ENCODE results near the gene PROK1. TPM values are rescaled to one million over a fixed set of nuclear protein-coding genes. Genes with fewer than 3 reads are reported as not detected.
A peak's percentile ranks its signal among the peaks of the same experiment; 100 is the strongest.

The PROK1 gene
- total and polyA plus RNA-seq, 5 donors from 2014 or later: not detected

DNA sequence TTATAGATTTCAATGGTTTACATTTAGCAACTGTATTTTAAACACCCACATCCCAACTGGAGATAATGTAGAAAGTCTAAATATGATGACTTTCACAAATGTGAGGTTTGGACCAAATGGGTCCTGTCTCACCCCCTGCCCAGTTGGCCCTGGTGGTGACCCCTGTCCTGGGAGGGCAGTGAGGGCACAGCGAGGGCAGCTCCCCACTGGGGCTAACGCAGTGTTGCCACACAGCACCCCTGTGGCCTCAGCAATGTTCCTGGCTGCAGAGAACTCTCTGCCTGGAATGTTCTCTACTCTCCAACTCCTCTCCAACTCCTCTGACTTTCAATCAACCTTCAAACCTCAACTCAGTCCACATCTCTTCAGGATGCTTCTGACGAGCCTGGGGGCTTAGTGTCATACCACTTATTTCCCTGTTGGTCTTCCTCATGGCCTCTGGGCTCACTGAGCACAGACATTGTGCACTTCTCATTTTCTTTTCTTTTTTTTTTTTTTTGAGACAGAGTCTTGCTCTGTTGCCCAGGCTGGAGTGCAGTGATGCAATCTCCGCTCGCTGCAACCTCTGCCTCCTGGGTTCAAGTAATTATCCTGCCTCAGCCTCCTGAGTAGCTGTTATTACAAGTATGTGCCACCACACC is 42.2 kb downstream of the PROK1 start:
- DNase-seq (no peak), ATAC-seq (ENCODE audit: low read depth in 2 of 2) (no peak)
- Histone ChIP-seq H3K9me3 (ENCODE audit: control insufficient read depth in 2 of 2, low read length in 2 of 2) (no peaks in the 10 kb centered on the region), H3K4me1 (ENCODE audit: control insufficient read depth, insufficient read depth, low read length, poor library complexity, severe bottlenecking) (no peaks in the 10 kb centered on the region), H3K36me3 (ENCODE audit: control insufficient read depth, insufficient read depth, low read length) (no peaks in the 10 kb centered on the region), H3K27ac (ENCODE audit: insufficient read depth, low read length, poor library complexity, severe bottlenecking) (no peak overlapping the region), H3K4me3 (ENCODE audit: low read depth, low read length) (no peak overlapping the region), H3K27me3 (ENCODE audit: control insufficient read depth, insufficient read depth, low read length) (no peaks in the 10 kb centered on the region)
- no peak overlapping the region for H3K4me3 Mint-ChIP-seq
- H3K4me1 Mint-ChIP-seq: no peaks in the 10 kb centered on the region
- H3K36me3 Mint-ChIP-seq: no peaks in the 10 kb centered on the region
- no peaks in the 10 kb centered on the region for H3K27me3 Mint-ChIP-seq
- no peaks in the 10 kb centered on the region for H3K9me3 Mint-ChIP-seq
- H3K27ac Mint-ChIP-seq: no peak overlapping the region

DNA sequence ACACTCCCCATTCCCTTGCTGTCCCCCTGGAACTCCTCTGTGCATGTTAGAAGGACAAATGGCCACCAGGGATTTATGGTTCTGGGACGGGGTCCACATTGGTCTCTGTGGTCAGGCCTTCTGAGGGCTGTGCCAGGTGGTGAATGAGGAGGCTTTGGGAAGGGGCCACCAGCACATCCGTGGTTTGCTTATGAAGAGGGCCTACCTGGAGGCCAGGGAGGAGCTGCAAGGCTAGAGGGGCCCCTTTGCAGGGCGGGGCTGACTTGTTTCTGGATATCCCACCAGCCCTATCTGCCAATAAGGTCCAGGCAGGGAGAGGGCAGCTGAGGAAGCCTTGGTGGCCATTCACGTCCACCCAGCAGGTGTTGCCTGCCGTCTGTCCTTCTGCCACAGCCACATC is 43.1 kb downstream of the PROK1 start:
- Mint-ChIP-seq H3K36me3 (no peaks in the 10 kb centered on the region), H3K9me3 (no peaks in the 10 kb centered on the region), H3K27me3 (no peaks in the 10 kb centered on the region), H3K4me1 (no peaks in the 10 kb centered on the region), H3K4me3 (no peak overlapping the region), H3K27ac (no peak overlapping the region)
- no peak overlapping the region for H3K4me3 ChIP-seq (ENCODE audit: low read depth, low read length)
- no peaks in the 10 kb centered on the region for H3K9me3 ChIP-seq (ENCODE audit: control insufficient read depth in 2 of 2, low read length in 2 of 2)
- H3K4me1 ChIP-seq (ENCODE audit: control insufficient read depth, insufficient read depth, low read length, poor library complexity, severe bottlenecking): no peaks in the 10 kb centered on the region
- no peak overlapping the region for H3K27ac ChIP-seq (ENCODE audit: insufficient read depth, low read length, poor library complexity, severe bottlenecking)
- ATAC-seq (ENCODE audit: low read depth in 2 of 2): no peak
- DNase-seq: no peak
- H3K36me3 ChIP-seq (ENCODE audit: control insufficient read depth, insufficient read depth, low read length): no peaks in the 10 kb centered on the region
- H3K27me3 ChIP-seq (ENCODE audit: control insufficient read depth, insufficient read depth, low read length): no peaks in the 10 kb centered on the region

DNA sequence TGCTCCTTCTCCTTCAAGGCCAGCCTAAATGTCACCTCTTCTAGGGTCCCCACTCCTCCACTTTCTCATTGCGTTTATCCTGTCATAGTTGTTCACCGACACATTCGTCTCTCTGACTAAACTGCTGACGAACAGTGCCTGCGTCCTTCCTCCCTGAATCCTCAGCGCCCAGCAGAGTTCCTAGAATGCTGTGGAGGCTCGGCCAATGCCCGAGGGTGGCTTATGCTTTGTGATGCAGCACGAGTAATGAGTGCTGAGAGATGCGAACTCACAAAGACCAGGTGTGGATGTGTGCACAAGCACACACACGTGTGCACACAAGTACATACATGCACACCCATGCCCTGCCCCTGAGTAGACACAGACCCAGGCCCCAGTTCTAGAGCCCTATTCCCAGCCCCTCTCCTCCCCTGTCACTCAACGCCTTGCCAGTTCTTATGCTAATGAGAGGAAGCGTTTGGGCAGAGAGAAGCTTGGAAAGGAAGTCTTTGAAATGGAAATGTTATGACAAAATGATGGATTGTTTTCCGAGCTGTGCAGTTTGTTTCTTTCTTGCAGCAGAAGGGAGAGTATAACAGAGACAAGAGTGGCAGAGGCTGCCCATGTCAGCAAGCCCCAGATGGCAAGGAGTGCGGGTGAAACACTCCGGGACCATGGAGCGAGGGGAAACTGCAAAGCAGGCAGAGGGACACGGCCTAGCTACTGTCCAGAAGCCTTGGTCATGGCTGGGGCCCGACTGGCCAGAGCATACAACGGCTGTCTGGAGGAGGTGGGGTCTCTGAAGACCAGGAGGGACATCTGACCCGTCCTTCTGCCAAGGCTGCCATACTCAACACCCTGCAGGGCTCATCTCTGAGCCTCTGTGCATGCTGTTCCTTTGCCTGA is 43.8 kb downstream of the PROK1 start:
- Histone ChIP-seq H3K27me3 (ENCODE audit: control insufficient read depth, insufficient read depth, low read length) (no peaks in the 10 kb centered on the region), H3K4me1 (ENCODE audit: control insufficient read depth, insufficient read depth, low read length, poor library complexity, severe bottlenecking) (no peaks in the 10 kb centered on the region), H3K27ac (ENCODE audit: insufficient read depth, low read length, poor library complexity, severe bottlenecking) (no peak overlapping the region), H3K4me3 (ENCODE audit: low read depth, low read length) (no peak overlapping the region), H3K36me3 (ENCODE audit: control insufficient read depth, insufficient read depth, low read length) (no peaks in the 10 kb centered on the region), H3K9me3 (ENCODE audit: control insufficient read depth in 2 of 2, low read length in 2 of 2) (no peaks in the 10 kb centered on the region)
- ATAC-seq (ENCODE audit: low read depth in 2 of 2) (no peak), DNase-seq (no peak)
- no peaks in the 10 kb centered on the region for H3K36me3 Mint-ChIP-seq
- no peak overlapping the region for H3K27ac Mint-ChIP-seq
- no peaks in the 10 kb centered on the region for H3K27me3 Mint-ChIP-seq
- no peak overlapping the region for H3K4me3 Mint-ChIP-seq
- no peaks in the 10 kb centered on the region for H3K4me1 Mint-ChIP-seq
- H3K9me3 Mint-ChIP-seq: no peaks in the 10 kb centered on the region

DNA sequence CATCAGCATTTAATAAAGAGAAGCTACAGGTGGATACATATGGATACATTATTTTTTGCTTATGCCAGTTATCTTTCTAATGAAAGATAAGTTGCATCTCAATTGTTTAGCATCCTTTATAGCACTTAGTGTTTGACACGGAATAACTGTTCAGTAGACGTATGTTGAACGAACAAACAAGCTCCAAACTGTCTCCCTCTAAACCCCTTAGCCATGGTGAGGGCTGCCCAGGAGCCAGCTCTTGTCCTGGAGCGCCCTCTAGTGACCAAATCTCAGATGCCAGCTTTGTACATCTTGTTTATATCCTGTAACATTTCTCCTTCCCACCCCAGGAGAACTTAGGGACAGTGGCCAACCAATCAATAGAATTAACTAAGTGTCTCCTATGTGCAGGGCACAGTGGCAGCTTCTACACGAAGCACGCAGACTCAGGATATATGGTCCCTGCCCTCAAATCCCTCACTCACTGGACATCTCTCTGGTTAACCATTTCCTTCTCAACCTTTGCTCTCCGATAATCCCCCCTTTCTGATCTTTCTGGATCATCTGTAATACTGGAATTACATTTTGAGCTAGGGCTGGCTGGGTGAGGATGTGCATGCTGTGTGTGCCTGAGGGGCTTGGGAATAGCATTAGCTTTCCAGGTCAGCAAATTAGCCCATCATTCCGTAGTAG is 45.1 kb downstream of the PROK1 start:
- Mint-ChIP-seq H3K4me1 (no peaks in the 10 kb centered on the region), H3K9me3 (no peaks in the 10 kb centered on the region), H3K27ac (no peak overlapping the region), H3K4me3 (no peak overlapping the region), H3K36me3 (no peaks in the 10 kb centered on the region), H3K27me3 (no peaks in the 10 kb centered on the region)
- Histone ChIP-seq H3K4me1 (ENCODE audit: control insufficient read depth, insufficient read depth, low read length, poor library complexity, severe bottlenecking) (no peaks in the 10 kb centered on the region), H3K27me3 (ENCODE audit: control insufficient read depth, insufficient read depth, low read length) (no peaks in the 10 kb centered on the region), H3K9me3 (ENCODE audit: control insufficient read depth in 2 of 2, low read length in 2 of 2) (no peaks in the 10 kb centered on the region), H3K4me3 (ENCODE audit: low read depth, low read length) (no peak overlapping the region), H3K36me3 (ENCODE audit: control insufficient read depth, insufficient read depth, low read length) (no peaks in the 10 kb centered on the region), H3K27ac (ENCODE audit: insufficient read depth, low read length, poor library complexity, severe bottlenecking) (no peak overlapping the region)
- DNase-seq (peak; percentile 55 to 75 (median 66)), ATAC-seq (ENCODE audit: low read depth in 2 of 2) (peak; percentile 62 to 64)

DNA sequence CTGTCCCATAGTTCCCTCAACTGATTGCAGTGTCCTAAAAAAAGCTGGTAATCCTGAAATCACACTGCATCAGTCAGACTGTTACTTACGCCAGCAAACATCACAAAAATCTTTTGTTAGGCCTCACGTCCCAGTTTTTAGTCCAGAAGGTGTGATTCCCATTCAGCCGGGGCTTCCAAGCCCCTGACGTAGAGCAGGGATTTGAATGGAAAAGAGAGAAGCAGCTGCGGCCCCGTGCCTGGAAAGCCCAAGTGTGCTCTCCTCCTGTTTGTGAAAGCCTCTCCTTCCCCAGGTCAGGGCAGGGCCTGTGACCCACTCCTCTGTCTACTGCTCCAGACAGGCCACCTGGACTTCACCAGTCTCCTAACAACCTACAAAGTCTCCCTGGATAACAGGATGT is 47.3 kb downstream of the PROK1 start:
- no peak overlapping the region for H3K4me3 Mint-ChIP-seq
- H3K36me3 ChIP-seq (ENCODE audit: control insufficient read depth, insufficient read depth, low read length): no peaks in the 10 kb centered on the region
- no peak overlapping the region for H3K27ac ChIP-seq (ENCODE audit: insufficient read depth, low read length, poor library complexity, severe bottlenecking)
- no peaks in the 10 kb centered on the region for H3K4me1 ChIP-seq (ENCODE audit: control insufficient read depth, insufficient read depth, low read length, poor library complexity, severe bottlenecking)
- ATAC-seq (ENCODE audit: low read depth in 2 of 2) (no peak), DNase-seq (no peak)
- no peak overlapping the region for H3K27ac Mint-ChIP-seq
- no peaks in the 10 kb centered on the region for H3K9me3 ChIP-seq (ENCODE audit: control insufficient read depth in 2 of 2, low read length in 2 of 2)
- no peaks in the 10 kb centered on the region for H3K4me1 Mint-ChIP-seq
- no peaks in the 10 kb centered on the region for H3K36me3 Mint-ChIP-seq
- H3K27me3 ChIP-seq (ENCODE audit: control insufficient read depth, insufficient read depth, low read length): no peaks in the 10 kb centered on the region
- H3K9me3 Mint-ChIP-seq: no peaks in the 10 kb centered on the region
- no peak overlapping the region for H3K4me3 ChIP-seq (ENCODE audit: low read depth, low read length)
- peaks cover 5% of the 10 kb centered on the region for H3K27me3 Mint-ChIP-seq

DNA sequence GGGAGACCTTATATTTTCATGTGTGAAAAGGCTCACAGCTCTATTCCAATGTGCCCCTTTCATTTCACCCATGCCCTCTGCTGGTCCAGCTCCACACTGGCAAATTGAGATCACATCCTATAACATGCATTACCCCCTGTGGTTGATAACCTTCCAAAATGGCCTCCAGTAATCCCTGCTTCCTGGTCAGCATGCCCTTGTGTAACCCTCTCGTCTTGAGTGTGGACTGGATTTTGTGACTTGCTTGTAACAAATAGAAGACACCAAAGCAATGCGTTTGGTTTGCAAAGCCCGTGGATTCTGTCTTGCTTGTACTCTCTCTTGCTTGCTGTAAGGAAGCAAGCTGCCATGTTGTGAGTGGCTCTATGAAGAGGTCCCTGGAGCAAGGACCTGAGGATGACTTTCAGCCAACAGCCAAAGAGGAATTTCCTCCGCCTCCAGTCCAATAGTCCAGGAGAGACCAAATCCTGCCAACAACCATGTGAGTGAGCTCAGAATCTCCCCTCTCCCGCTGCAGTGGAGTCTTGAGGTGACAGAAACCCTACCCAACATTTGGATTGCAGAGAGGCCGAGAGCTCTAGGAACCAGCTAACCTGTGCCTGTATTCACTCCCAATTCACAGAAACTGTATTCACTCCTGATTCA is 50.7 kb downstream of the PROK1 start:
- H3K4me3 ChIP-seq (ENCODE audit: low read depth, low read length): no peak overlapping the region
- H3K9me3 ChIP-seq (ENCODE audit: control insufficient read depth in 2 of 2, low read length in 2 of 2): no peaks in the 10 kb centered on the region
- no peaks in the 10 kb centered on the region for H3K9me3 Mint-ChIP-seq
- no peaks in the 10 kb centered on the region for H3K4me1 ChIP-seq (ENCODE audit: control insufficient read depth, insufficient read depth, low read length, poor library complexity, severe bottlenecking)
- no peaks in the 10 kb centered on the region for H3K36me3 Mint-ChIP-seq
- peak overlapping the region in 1 of 3 donors; percentile 22 for H3K27ac Mint-ChIP-seq
- peaks cover 17% of the 10 kb centered on the region for H3K27me3 Mint-ChIP-seq
- H3K27ac ChIP-seq (ENCODE audit: insufficient read depth, low read length, poor library complexity, severe bottlenecking): no peak overlapping the region
- ATAC-seq (ENCODE audit: low read depth in 2 of 2): no peak
- H3K27me3 ChIP-seq (ENCODE audit: control insufficient read depth, insufficient read depth, low read length): no peaks in the 10 kb centered on the region
- no peaks in the 10 kb centered on the region for H3K36me3 ChIP-seq (ENCODE audit: control insufficient read depth, insufficient read depth, low read length)
- no peak overlapping the region for H3K4me3 Mint-ChIP-seq
- DNase-seq: no peak
- H3K4me1 Mint-ChIP-seq: no peaks in the 10 kb centered on the region

DNA sequence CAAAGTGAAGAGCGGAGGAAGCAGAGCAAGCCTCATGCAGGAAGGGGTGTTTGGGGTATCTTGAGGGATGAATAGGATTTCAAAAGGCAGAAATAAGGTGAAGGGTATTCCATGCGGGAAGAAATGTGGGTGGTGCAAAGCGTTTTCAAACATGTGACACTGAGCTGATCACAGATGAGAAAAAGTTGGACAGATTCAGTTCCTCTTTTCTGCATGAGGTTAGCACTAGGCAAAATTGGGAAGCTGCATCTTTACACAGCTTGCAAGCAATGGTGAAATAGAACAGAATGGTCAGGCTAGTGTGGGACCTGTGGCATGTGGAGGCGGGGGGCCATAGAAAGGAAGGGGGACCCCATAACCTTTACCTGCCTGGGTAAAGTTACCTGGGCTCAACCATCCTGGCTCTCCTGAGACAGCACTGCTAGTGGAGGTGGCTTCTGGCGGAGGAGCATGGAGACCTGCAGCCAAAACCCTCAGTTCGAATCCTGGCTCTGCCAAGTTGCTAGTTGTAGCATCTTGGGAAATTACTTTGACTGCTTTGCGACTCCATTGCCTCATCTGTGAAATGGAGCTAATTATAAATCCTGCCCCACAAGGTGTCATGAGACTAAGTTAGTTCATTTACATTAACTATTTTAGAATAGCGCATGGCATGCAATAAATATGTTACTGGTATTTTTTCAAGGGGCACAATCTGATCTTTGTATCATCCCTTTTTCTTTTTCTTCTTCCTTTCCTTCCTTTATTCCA is 51.6 kb downstream of the PROK1 start:
- Histone ChIP-seq H3K4me1 (ENCODE audit: control insufficient read depth, insufficient read depth, low read length, poor library complexity, severe bottlenecking) (no peaks in the 10 kb centered on the region), H3K9me3 (ENCODE audit: control insufficient read depth in 2 of 2, low read length in 2 of 2) (no peaks in the 10 kb centered on the region), H3K36me3 (ENCODE audit: control insufficient read depth, insufficient read depth, low read length) (no peaks in the 10 kb centered on the region), H3K27me3 (ENCODE audit: control insufficient read depth, insufficient read depth, low read length) (no peaks in the 10 kb centered on the region), H3K4me3 (ENCODE audit: low read depth, low read length) (no peak overlapping the region), H3K27ac (ENCODE audit: insufficient read depth, low read length, poor library complexity, severe bottlenecking) (no peak overlapping the region)
- ATAC-seq (ENCODE audit: low read depth in 2 of 2) (no peak), DNase-seq (no peak)
- Mint-ChIP-seq H3K4me3 (no peak overlapping the region), H3K27me3 (peaks cover 23% of the 10 kb centered on the region), H3K4me1 (no peaks in the 10 kb centered on the region), H3K27ac (peak overlapping the region in 1 of 3 donors; percentile 22), H3K9me3 (no peaks in the 10 kb centered on the region), H3K36me3 (no peaks in the 10 kb centered on the region)
